HEK293 (cell line): Measurements from ENCODE around the gene XPR1.
"Not testable (repeated sequence)": the region's sequence is repeated elsewhere in the genome, so short reads cannot be mapped to it uniquely, and the experiment has no call there.

Source experiments
- CTCF ChIA-PET: fragments of 350-600 bp; formaldehyde crosslinking; extraction: SDS; loops from one replicate; lab custom pipeline; 2021; ENCODE audit warnings: antibody characterized with exemption; lab: Yijun Ruan, JAX
- POLR2A ChIA-PET: fragments of 300-600 bp; formaldehyde crosslinking; extraction: SDS; loops from one replicate; lab custom pipeline; 2020; ENCODE audit warnings: antibody characterized with exemption, inconsistent platforms; lab: Yijun Ruan, JAX
- H3K27ac ChIP-seq: fragments of 200-500 bp; sonication (Bioruptor generic); 2 replicates; pipeline ENCODE4 v1.5.1; 2014; ENCODE audit warnings: low read depth, low read length, control low read depth, inconsistent platforms; ENCODE audit errors: extremely low read depth
- H3K36me3 ChIP-seq, 2 experiments: fragments of 200-500 bp in 1 of 2; sonication (Bioruptor generic) in 1 of 2; 1 replicate in 1 of 2; 2 replicates in 1 of 2; pipeline ENCODE4 v1.5.1; 2014 to 2017; ENCODE audit warnings: inconsistent platforms in 2 of 2, low read length in 2 of 2; ENCODE audit not compliant: control insufficient read depth in 2 of 2, insufficient read depth in 1 of 2
- H3K4me1 ChIP-seq: fragments of 200-500 bp; sonication (Bioruptor generic); 2 replicates; pipeline ENCODE4 v1.5.1; 2014; ENCODE audit warnings: mild to moderate bottlenecking, low read length, inconsistent platforms; ENCODE audit not compliant: control insufficient read depth, insufficient read depth
- H3K4me3 ChIP-seq: 2 replicates; pipeline ENCODE4 v1.5.1; 2011; ENCODE audit warnings: low read depth, mild to moderate bottlenecking, control low read depth, low read length, moderate library complexity
- H3K9me3 ChIP-seq: fragments of 200-500 bp; sonication (Bioruptor generic); 2 replicates; pipeline ENCODE4 v1.5.1; 2014; ENCODE audit warnings: low read depth, low read length, inconsistent platforms; ENCODE audit not compliant: control insufficient read depth, insufficient read depth
- FEZF1 ChIP-seq: fragments of 450-650 bp; formaldehyde crosslinking; IDR thresholded peaks from 2 replicates; pipeline ENCODE4 v1.5.1; 2016; ENCODE audit warnings: missing biosample characterization, missing genetic modification characterization
- GLI2 ChIP-seq: fragments of 450-650 bp; formaldehyde crosslinking; IDR thresholded peaks from 2 replicates; pipeline ENCODE4; 2017; ENCODE audit warnings: missing biosample characterization, missing genetic modification characterization, low read depth, borderline replicate concordance
- OSR2 ChIP-seq: fragments of 450-650 bp; formaldehyde crosslinking; IDR thresholded peaks from 2 replicates; pipeline ENCODE4 v1.5.1; 2016; ENCODE audit warnings: missing biosample characterization, missing genetic modification characterization
- ZBTB26 ChIP-seq: fragments of 450-650 bp; formaldehyde crosslinking; optimal IDR thresholded peaks from 2 replicates; pipeline ENCODE3; 2016; ENCODE audit warnings: missing biosample characterization, mild to moderate bottlenecking, missing genetic modification characterization
- ZIC2 ChIP-seq: fragments of 450-650 bp; formaldehyde crosslinking; IDR thresholded peaks from 2 replicates; pipeline ENCODE4 v1.5.1; 2016; ENCODE audit warnings: missing biosample characterization, missing genetic modification characterization
- ZNF146 ChIP-seq: fragments of 450-650 bp; formaldehyde crosslinking; IDR thresholded peaks from 2 replicates; pipeline ENCODE4 v1.5.1; 2016; ENCODE audit warnings: missing biosample characterization, missing genetic modification characterization
- ZNF155 ChIP-seq: fragments of 450-650 bp; formaldehyde crosslinking; IDR thresholded peaks from 2 replicates; pipeline ENCODE4 v1.5.1; 2016; ENCODE audit warnings: missing biosample characterization, missing genetic modification characterization
- ZNF157 ChIP-seq: fragments of 450-650 bp; formaldehyde crosslinking; IDR thresholded peaks from 2 replicates; pipeline ENCODE4 v1.5.1; 2016; ENCODE audit warnings: missing biosample characterization, missing genetic modification characterization
- ZNF169 ChIP-seq: fragments of 450-650 bp; formaldehyde crosslinking; IDR thresholded peaks from 2 replicates; pipeline ENCODE4 v1.5.1; 2016; ENCODE audit warnings: missing biosample characterization, missing genetic modification characterization
- ZNF280D ChIP-seq: fragments of 450-650 bp; formaldehyde crosslinking; IDR thresholded peaks from 2 replicates; pipeline ENCODE4 v1.5.1; 2016; ENCODE audit warnings: missing biosample characterization, missing genetic modification characterization
- ZNF335 ChIP-seq: fragments of 450-650 bp; formaldehyde crosslinking; conservative IDR thresholded peaks from 2 replicates; pipeline ENCODE4 v1.5.1; 2016; ENCODE audit warnings: missing biosample characterization, missing genetic modification characterization
- ZNF501 ChIP-seq: fragments of 450-650 bp; formaldehyde crosslinking; IDR thresholded peaks from 2 replicates; pipeline ENCODE4 v1.5.1; 2016; ENCODE audit warnings: missing biosample characterization, missing genetic modification characterization
- ZNF777 ChIP-seq: fragments of 450-650 bp; formaldehyde crosslinking; IDR thresholded peaks from 2 replicates; pipeline ENCODE4 v1.5.1; 2017; ENCODE audit warnings: missing biosample characterization, missing genetic modification characterization, borderline replicate concordance
- TF ChIP-seq, protein P1 (sequence below): fragments of 450-650 bp; formaldehyde crosslinking; IDR thresholded peaks from 2 replicates; pipeline ENCODE4 v1.5.1; 2016; ENCODE audit warnings: missing biosample characterization, missing genetic modification characterization

The XPR1 gene

DNA sequence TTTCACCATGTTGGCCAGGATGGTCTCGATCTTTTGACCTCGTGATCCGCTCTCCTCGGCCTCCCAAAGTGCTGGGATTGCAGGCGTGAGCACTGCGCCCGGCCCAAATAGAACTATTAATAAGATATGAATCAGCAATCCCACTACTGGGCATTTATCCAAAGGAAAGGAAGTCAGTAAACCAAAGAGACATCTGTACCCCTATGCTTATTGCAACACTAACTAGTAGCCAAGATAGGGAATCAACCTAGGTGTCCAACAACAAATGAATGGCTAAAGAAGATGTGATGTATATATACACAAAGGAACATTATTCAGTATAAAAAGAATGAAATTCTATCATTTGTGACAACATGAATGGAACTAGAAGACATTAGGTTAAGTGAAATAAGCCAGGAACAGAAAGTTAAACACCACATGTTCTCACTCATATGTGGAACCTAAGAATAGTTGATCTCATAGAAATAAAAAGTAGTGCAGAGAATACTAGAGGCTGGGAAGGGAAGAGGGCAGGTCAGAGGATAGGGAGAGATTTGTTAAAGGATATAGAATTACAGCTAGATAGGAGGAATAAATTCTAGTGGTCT is 48.8 kb downstream of the XPR1 start (continued):
- TF ChIP-seq ZBTB26 (tag by site-specific recombination) (no peak), ZNF157 (tag by site-specific recombination) (no peak), ZNF335 (no peak)
- TF ChIP-seq, protein P1, sequence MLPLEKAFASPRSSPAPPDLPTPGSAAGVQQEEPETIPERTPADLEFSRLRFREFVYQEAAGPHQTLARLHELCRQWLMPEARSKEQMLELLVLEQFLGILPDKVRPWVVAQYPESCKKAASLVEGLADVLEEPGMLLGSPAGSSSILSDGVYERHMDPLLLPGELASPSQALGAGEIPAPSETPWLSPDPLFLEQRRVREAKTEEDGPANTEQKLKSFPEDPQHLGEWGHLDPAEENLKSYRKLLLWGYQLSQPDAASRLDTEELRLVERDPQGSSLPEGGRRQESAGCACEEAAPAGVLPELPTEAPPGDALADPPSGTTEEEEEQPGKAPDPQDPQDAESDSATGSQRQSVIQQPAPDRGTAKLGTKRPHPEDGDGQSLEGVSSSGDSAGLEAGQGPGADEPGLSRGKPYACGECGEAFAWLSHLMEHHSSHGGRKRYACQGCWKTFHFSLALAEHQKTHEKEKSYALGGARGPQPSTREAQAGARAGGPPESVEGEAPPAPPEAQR: no peak
- TF ChIP-seq, all 188 proteins: peak for 0

DNA sequence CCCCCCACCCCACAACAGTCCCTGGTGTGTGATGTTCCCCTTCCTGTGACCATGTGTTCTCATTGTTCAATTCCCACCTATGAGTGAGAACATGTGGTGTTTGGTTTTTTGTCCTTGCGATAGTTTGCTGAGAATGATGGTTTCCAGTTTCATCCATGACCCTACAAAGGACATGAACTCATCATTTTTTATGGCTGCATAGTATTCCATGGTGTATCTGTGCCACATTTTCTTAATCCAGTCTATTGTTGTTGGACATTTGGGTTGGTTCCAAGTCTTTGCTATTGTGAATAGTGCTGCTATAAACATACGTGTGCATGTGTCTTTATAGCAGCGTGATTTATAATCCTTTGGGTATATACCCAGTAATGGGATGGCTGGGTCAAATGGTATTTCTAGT is 51.3 kb downstream of the XPR1 start:
- H3K36me3 ChIP-seq, POLR2A ChIA-PET: not testable (repeated sequence)

GRCh38 chr1:180691322-180691913 is 59.6 kb downstream of the XPR1 start:
- no peaks in the 10 kb centered on the region for H3K36me3 ChIP-seq
- TF ChIP-seq ZNF169 (no peak), OSR2 (tag by site-specific recombination) (no peak), ZIC2 (tag by site-specific recombination) (no peak), ZNF155 (tag by site-specific recombination) (no peak), ZNF501 (no peak), GLI2 (tag by site-specific recombination) (no peak), FEZF1 (tag by site-specific recombination) (no peak), ZNF777 (tag by site-specific recombination) (no peak)
- no peak overlapping the region for H3K27ac ChIP-seq
- no peak overlapping the region for H3K4me3 ChIP-seq
- ChIA-PET CTCF (no interaction called here), POLR2A (no interaction called here)
- H3K4me1 ChIP-seq: peaks cover 15% of the 10 kb centered on the region; the same call in 1 of the 2 replicates
- no peaks in the 10 kb centered on the region for H3K9me3 ChIP-seq

More for the DNA sequence above, 51.3 kb downstream of the XPR1 start:
- TF ChIP-seq ZNF280D (tag by site-specific recombination) (peak; percentile 60; the same call in 1 of the 2 replicates), ZNF146 (peak; percentile 89)
- H3K9me3 ChIP-seq, H3K27ac ChIP-seq, H3K4me1 ChIP-seq, CTCF ChIA-PET, H3K4me3 ChIP-seq: not testable (repeated sequence)
